ENCODE results near the gene STAT5B. TPM values are rescaled to one million over a fixed set of nuclear protein-coding genes. Genes with fewer than 3 reads are reported as not detected.
A peak's percentile ranks its signal among the peaks of the same experiment; 100 is the strongest.

The STAT5B gene
- total and polyA plus RNA-seq, 2 of the 13 experiments (the other 11 are each of a cell fraction or from before 2014, with no cell fraction given) = 21.0 to 42.8 TPM

DNA sequence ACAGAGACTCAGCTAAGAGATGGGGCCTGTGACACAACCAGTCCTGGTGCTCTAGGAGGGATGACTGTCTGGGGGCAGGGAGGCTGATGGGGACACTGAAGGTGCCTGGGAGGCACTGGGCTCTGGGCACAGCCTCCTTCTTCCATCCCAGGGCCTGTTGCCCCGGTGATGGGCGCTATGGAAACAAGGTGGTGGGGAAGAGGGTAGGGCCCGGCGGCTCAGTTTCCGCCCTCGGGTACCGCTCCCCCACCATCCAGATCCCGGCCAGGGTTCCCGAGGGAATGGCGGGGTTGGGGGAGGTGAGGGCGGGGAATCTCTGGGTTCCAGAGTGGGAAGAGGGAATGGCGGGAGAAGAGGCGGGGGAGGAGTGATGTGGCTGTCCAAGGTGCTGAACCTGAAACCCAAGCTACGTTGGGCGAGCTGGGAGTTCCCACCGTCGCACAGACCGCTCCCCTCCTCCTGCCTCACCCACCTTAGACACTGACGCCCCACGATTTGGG is 96.2 kb downstream of the STAT5B start (continued):
- TF ChIP-seq ZNF280D (CRISPR knock-in tag; IDR thresholded peaks at IDR 0.05) (peak; percentile 82; the same call in 1 of the 2 replicates), HNRNPK (IDR thresholded peaks at IDR 0.05; ENCODE audit: low read depth, low read length, poor library complexity, severe bottlenecking) (no peak), FOXP4 (CRISPR knock-in tag; IDR thresholded peaks at IDR 0.05) (peak; percentile 73; the same call in 1 of the 2 replicates), ZNF501 (CRISPR knock-in tag; IDR thresholded peaks at IDR 0.05) (no peak), SP1 (IDR thresholded peaks at IDR 0.05) (no peak), SP1 (CRISPR knock-in tag; IDR thresholded peaks at IDR 0.05) (0 out of 2 replicates have a peak, but pooled peaks have one; percentile 16), TBL1XR1 (IDR thresholded peaks at IDR 0.05; ENCODE audit: borderline replicate concordance, low read length, partially characterized antibody) (no peak), KDM5B (CRISPR knock-in tag; IDR thresholded peaks at IDR 0.05; ENCODE audit: borderline replicate concordance) (peak; percentile 93; the same call in 1 of the 2 replicates), UBTF (CRISPR knock-in tag; IDR thresholded peaks at IDR 0.05) (no peak), ZNF367 (CRISPR knock-in tag; IDR thresholded peaks at IDR 0.05; ENCODE audit: borderline replicate concordance) (peak; percentile 96; the same call in 1 of the 2 replicates), ZNF619 (CRISPR knock-in tag; IDR thresholded peaks at IDR 0.05) (no peak), ZNF749 (CRISPR knock-in tag; IDR thresholded peaks at IDR 0.05; ENCODE audit: borderline replicate concordance) (peak; percentile 91; the same call in 1 of the 2 replicates), CAMTA2 (CRISPR knock-in tag; IDR thresholded peaks at IDR 0.05; ENCODE audit: borderline replicate concordance) (no peak), ZNF790 (CRISPR knock-in tag; IDR thresholded peaks at IDR 0.05; ENCODE audit: borderline replicate concordance) (peak; percentile 97; the same call in 1 of the 2 replicates), TCF12 (IDR thresholded peaks at IDR 0.05) (no peak), TCF12 (CRISPR knock-in tag; IDR thresholded peaks at IDR 0.05) (no peak), CENPT (CRISPR knock-in tag; IDR thresholded peaks at IDR 0.05; ENCODE audit: low read depth) (no peak), ASH2L (IDR thresholded peaks at IDR 0.05; ENCODE audit: insufficient read length, low read depth, low read length) (no peak), RFX3 (CRISPR knock-in tag; IDR thresholded peaks at IDR 0.05) (no peak), ZNF510 (CRISPR knock-in tag; IDR thresholded peaks at IDR 0.05; ENCODE audit: low read depth) (peak; percentile 65; the same call in 1 of the 2 replicates)
- TF ChIP-seq, protein P1, sequence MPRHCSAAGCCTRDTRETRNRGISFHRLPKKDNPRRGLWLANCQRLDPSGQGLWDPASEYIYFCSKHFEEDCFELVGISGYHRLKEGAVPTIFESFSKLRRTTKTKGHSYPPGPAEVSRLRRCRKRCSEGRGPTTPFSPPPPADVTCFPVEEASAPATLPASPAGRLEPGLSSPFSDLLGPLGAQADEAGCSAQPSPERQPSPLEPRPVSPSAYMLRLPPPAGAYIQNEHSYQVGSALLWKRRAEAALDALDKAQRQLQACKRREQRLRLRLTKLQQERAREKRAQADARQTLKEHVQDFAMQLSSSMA (CRISPR knock-in tag; IDR thresholded peaks at IDR 0.05) = no peak
